GOT3 (cell line): ENCODE measurements around the gene TGFB1.
"Not testable (repeated sequence)": the region's sequence is repeated elsewhere in the genome, so short reads cannot be mapped to it uniquely, and the experiment has no call there.

ENCODE experiments used
- DNase-seq: peaks from one replicate; lab custom pipeline; 2025; ENCODE audit warnings: mixed read lengths; lab: John Stamatoyannopoulos, UW

The TGFB1 gene

GRCh38 chr19:41369769-41370168 is 16.0 kb upstream of the TGFB1 start:
- DNase-seq: no peak

- no peak for DNase-seq
Observed at GRCh38 chr19:41367848-41368301, 14.2 kb upstream of the TGFB1 start.

- no peak for DNase-seq
Observed at GRCh38 chr19:41366089-41366488, 12.4 kb upstream of the TGFB1 start.

- DNase-seq: no peak
Observed at GRCh38 chr19:41364524-41365391, 11.0 kb upstream of the TGFB1 start.

GRCh38 chr19:41363753-41364523 is 10.2 kb upstream of the TGFB1 start, which contains the start of gene B9D2:
Gene B9D2, minus strand, starts transcription at chr19:41364149. Its CDS starts 630 bp downstream, at chr19:41363519.
- peak; percentile 95 for DNase-seq

GRCh38 chr19:41363371-41363752 is 9.6 kb upstream of the TGFB1 start:
- no peak for DNase-seq

GRCh38 chr19:41362143-41362847 is 8.6 kb upstream of the TGFB1 start:
- no peak for DNase-seq

- DNase-seq: no peak
Observed at GRCh38 chr19:41359741-41360140, 6.0 kb upstream of the TGFB1 start.

GRCh38 chr19:41357746-41358145 is 4.0 kb upstream of the TGFB1 start:
- no peak for DNase-seq

- no peak for DNase-seq
Observed at GRCh38 chr19:41356984-41357739, 3.4 kb upstream of the TGFB1 start.

- no peak for DNase-seq
Observed at GRCh38 chr19:41355802-41356201, 2.1 kb upstream of the TGFB1 start.

- DNase-seq: no peak
Observed at GRCh38 chr19:41355035-41355434, 1.3 kb upstream of the TGFB1 start.

GRCh38 chr19:41354343-41354953 is 726 bp upstream of the TGFB1 start:
- DNase-seq: no peak

GRCh38 chr19:41352609-41353465 is 885 bp downstream of the TGFB1 start:
- DNase-seq: peak; percentile 14

GRCh38 chr19:41352279-41352608 is 1.5 kb downstream of the TGFB1 start:
- no peak for DNase-seq

GRCh38 chr19:41351339-41352245 is 2.1 kb downstream of the TGFB1 start:
- DNase-seq: peak; percentile 62

- DNase-seq: no peak
Observed at GRCh38 chr19:41350735-41351338, 2.9 kb downstream of the TGFB1 start.

GRCh38 chr19:41346916-41347315 is 6.8 kb downstream of the TGFB1 start:
- not testable (repeated sequence) for DNase-seq

GRCh38 chr19:41344162-41344561 is 9.6 kb downstream of the TGFB1 start:
- DNase-seq: no peak
